Renal cortex interstitium (tissue), 11 donors: Measurements from ENCODE around the gene TRPV5. TPM values are rescaled to one million over a fixed set of nuclear protein-coding genes. Genes with fewer than 3 reads are reported as not detected.

Experiments used
- DNase-seq, 11 donors: peaks; one replicate each; pipeline ENCODE4 v3.0.0-alpha.2; 2013; ENCODE audit warnings: low read depth in 9 of 11, low spot score in 4 of 11; ENCODE audit errors: extremely low read depth in 1 of 11
- polyA plus RNA-seq, 3 donors: library from polyadenylated mRNA; unstranded; fragments of 120-200 nt; gene quantifications; one replicate each; pipeline ENCODE4 v1.2.1, GENCODE V29; 2013; ENCODE audit not compliant: insufficient read length in 3 of 3

The TRPV5 gene
- polyA plus RNA-seq, 3 donors: 0.72 to 1.5 (median 0.80) TPM

- DNase-seq: no peak
Measured at GRCh38 chr7:142915315-142915714, 18.2 kb downstream of the TRPV5 start.

GRCh38 chr7:142914121-142914520 lies 19.4 kb downstream of the TRPV5 start:
- no peak for DNase-seq

DNA sequence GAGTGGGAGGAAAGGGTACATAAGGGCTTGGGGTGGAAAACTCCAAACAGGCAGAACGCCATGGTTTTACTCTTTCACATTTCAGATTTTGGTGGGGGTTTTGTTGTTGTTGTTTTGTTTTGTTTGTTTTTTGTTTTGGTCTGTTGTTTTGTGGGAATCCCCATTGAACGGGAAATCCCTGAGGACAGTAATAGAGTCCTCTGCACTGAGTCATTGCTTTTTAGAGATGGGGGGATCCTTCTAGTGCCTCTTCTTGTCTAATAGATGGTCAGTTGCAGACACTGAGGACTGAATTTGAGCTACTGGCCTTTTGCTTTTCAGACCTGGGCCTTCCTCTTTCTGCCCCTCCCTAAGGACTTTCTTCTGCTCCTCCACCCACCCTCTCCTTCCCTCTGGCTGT lies 20.0 kb downstream of the TRPV5 start:
- no peak for DNase-seq

GRCh38 chr7:142913051-142913450 lies 20.5 kb downstream of the TRPV5 start:
- no peak for DNase-seq

DNA sequence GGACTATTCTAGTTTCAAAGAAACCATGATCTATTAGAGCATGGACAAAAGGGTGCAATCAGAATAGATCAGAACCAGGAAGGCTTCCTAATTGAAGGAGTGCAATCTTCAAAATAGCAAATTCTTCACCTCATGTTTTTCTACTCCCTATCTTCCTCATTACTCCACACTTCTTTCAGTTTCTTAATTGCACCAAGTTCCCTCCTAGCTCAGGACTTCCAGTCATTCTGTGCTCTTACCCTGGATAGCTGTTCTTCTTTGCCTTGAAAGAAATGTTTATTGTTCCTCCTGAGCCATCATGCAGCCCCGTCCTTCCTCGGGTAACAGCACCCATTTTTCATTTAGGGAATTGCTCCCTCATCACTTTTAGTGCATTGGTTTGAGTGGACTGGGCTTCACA lies 23.1 kb downstream of the TRPV5 start:
- no peak for DNase-seq

GRCh38 chr7:142910031-142910433 lies 23.5 kb downstream of the TRPV5 start:
- DNase-seq: no peak

- DNase-seq: no peak
Measured at GRCh38 chr7:142908921-142909890, 24.3 kb downstream of the TRPV5 start.

GRCh38 chr7:142908290-142908689 lies 25.3 kb downstream of the TRPV5 start:
- no peak for DNase-seq

GRCh38 chr7:142906643-142907042 lies 26.9 kb downstream of the TRPV5 start:
- DNase-seq: no peak

GRCh38 chr7:142905759-142906158 lies 27.8 kb downstream of the TRPV5 start:
- no peak for DNase-seq

- DNase-seq: no peak
Measured at GRCh38 chr7:142904128-142904527, 29.4 kb downstream of the TRPV5 start.

- DNase-seq: no peak
Measured at GRCh38 chr7:142901426-142902259, 31.9 kb downstream of the TRPV5 start.

DNA sequence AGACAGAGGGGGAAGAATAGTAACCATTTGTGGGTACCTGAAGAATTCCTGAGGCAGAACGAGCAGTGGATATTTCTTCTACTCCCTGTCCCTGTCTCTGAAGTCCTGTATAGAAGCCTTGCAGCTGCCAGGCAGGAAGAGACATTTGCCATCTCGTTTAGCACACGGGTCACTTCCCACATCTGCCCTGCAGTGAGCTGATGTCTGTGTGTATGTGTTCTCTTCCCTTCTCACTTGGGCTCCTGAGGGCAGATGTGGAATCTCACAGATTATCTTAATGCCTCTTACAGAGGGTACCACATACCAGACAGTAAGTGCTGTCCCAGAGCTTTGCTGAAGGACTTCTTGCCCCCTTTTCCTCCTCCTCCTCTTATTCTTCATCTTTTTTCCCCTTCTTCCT lies 33.9 kb downstream of the TRPV5 start:
- no peak for DNase-seq

DNA sequence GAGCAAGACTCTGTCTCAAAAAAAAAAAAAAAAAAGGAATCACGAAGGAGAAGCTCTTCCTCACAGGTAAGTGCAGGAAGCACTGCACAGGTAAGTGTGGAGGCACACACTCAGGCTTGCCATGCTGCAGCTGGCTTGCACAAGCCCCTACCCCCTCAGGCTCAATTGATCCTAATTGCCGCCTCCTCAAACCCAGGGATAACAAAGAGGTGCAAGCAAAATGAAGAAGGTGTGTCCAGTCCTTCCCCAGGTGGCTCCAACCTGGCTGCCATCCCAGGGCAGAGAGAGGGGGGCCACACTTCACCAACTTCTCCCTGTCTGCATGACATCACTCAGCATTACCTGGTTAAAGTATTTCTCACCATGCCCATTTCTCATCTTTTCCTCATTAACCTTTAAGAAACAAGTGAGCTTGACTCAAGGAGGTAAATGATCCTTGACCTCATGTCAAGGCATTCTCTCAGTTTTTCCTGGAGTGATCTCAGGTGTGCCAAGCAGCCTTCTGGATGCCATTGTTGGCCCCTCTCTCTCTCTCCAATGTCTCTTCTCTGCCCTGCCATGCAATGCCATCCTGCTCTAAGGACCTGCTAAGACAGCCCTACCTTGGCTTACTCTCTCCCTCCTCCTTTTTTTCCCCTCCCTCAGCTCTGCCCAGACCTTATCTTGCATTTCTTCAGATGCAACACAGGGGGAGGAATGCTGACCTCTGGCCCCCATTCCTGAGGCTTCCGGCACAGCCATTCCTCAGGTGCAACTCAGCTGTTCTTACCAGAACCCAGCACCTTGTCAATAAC lies 35.0 kb downstream of the TRPV5 start:
- no peak for DNase-seq

DNA sequence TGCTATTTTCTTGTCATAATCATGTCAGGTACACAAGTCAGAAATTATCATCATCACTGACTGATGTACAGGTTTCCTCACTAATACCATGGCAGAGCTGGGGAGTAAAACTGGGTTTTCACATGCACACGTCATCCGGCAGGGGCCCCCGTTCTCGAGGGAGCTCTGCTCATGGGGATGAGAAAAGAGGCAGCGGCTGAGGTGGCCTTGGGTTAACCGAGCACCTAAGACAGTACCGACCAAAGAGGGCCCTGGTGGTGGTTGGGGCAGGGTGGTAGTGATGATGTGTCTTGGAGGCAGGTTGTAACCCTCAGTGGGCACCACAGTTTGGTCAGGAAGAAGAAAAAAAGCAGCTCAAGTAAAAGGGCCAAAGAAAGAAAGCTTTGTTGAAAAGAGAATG lies 35.9 kb downstream of the TRPV5 start:
- no peak for DNase-seq

DNA sequence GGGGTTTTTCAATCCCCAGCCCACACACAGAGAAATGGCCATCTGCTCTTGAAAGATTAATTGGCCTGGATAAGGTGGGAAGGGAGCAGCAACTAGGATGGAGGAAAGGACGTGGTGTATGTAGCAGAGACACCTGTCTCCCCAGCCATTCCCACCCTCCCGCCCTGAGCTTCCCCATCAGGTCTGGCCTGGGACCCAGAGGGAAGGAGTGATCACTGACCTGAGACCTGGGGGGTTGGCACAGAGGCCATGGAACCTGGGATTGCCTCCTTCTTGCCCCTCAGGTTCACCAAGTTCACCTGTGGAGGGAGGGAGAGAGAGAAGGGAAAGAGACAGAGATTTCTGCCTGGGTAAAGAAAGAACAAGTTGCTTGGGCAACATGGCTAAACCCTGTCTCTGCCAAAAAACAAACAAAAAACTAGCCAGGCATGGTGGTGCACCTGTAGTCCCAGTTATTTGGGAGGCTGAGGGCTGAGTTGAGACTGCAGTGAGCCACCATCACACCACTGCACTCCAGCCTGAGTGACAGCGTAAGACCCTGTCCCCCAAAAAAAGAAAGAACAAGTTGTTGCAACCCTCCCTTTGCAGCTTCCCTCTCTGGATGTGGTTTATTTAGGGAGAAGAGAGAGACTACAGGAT lies 36.7 kb downstream of the TRPV5 start:
- DNase-seq: no peak

- DNase-seq: no peak
Measured at GRCh38 chr7:142896151-142896550, 37.4 kb downstream of the TRPV5 start.

- DNase-seq: no peak
Measured at GRCh38 chr7:142894985-142895593, 38.5 kb downstream of the TRPV5 start.
